GM21529 (cell line): ENCODE results near the gene EPB41L2.
"Not testable (repeated sequence)": the region's sequence is repeated elsewhere in the genome, so short reads cannot be mapped to it uniquely, and the experiment has no call there.

ENCODE experiments used
- ATAC-seq: cut with Tn5 transposase; IDR thresholded peaks from one replicate; pipeline ENCODE4 v1.9.1; 2021; ENCODE audit not compliant: unreplicated experiment

The EPB41L2 gene

DNA sequence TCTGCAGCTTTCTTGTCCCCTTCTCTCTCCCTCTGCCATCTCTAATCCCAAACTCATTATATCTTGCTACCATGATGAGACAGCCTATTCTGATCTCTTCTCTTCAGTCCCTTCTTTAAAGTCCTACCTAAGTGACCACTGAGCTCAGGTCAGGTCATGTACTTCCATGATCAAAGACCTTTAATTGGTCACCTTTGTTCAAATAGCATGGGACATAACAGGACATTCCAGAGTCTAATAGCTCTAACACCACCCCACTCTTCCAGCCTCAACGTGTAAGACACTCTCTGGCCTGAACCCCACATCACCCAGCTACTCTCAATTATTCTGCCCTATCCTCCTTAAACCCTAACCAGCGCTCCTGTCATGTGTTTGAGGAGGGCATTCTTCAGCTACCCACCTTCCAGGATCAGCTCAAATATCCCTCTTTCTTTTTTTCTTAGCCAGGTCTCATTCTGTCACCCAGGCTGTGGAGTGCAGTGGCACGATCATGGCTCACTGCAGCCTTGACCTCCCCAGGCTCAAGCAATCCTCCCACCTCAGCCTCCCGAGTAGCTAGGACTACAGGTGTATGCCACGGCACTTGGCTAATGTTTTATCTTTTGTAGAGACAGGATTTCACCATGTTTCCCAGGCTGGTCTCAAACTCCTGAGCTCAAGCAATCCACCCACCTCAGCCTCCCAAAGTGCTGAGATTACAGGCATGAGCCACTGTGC, 237.9 kb downstream of the EPB41L2 start:
- ATAC-seq, result no peak

DNA sequence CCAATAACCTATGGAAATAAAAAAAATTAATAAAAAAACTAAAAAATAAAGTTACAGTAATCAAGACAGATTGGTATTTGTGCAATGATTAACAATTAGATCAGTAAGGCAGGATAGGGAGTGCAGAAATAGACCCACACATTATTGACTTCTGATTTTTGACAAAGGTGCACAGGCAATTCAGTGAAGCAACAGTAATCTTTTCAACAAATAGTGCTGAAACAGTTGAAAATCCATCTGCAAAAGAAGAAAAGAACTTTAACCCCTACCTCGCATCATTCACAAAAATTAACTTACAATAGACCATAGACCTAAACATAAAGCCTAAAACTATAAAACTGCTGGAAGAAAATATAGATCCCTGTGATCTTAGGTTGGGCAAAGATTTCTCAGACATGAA, 240.3 kb downstream of the EPB41L2 start:
- no peak for ATAC-seq

DNA sequence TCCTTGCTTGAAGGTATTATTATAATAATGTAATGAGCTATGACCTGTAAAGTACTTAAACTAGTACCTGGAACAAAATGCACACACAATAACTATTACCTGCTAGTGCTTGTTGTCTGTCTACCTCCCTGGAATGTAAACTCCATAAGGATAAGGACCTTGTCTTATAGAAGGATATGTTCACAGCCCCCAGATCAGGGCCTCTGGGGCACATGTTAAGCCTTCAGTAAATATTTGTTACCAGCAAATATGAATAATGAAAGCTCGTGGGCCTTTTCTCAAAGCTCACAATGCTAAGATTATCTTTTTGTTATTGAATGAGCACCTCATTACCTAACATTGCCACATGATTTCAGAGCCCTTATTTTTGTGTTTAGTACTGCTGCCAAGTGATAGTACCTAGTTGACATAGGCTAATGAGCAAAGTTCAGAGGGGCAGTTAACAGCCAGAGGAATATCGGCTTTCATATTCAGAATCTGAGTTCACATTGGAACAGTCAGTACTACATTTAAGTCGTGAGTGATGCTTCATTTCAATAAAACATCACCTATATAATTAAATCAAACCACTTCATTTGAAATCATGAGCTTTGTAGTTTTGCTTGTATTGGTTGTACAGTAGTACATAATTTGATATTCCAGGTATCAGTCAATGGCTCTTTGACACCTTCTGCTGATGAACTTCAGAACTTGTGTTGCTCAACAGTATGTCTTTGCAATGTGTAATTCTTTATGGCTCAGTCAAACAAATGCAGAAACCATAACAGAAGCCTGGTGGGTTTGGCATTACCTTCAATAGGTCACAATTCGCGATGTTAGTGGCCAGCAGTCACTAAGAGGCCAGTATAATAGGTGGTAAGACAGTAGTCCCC, 247.6 kb downstream of the EPB41L2 start:
- ATAC-seq, result no peak

DNA sequence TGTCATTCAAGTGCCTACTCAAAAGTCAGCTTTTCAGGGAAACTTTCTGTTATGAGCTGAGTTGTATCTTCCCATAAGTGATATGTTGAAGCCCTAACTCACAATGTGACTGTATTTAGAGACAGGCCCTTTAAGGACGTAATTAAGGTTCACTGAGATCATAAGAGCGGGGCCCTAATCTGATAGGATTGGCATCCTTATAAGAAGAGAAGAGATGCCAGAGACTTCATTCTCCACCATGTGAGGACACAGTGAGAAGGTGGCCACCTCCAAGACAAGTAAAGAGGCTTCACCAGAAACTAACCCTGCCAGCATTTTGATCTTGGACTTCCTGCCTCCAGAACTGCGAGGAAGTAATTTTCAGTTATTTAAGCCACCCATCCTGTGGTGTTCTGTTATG, 248.5 kb downstream of the EPB41L2 start:
- no peak for ATAC-seq

DNA sequence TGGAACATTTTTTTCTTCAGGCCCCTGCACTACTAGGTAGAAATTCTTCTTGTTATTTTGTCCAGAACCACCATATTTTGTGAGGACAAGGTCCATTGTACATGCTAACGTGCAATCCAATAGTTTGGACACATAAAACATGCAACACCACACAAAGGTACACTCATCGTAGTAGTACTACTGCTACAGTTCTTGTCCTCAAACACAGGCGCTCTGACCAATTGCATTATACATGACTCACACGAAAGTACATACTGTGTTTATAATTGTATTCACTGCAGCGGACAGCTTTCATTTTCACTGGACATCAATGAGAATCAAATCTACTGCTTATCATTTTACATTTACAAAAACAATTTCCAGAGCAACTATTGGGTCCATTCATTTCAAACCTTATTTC, 251.1 kb downstream of the EPB41L2 start:
- ATAC-seq, result no peak

DNA sequence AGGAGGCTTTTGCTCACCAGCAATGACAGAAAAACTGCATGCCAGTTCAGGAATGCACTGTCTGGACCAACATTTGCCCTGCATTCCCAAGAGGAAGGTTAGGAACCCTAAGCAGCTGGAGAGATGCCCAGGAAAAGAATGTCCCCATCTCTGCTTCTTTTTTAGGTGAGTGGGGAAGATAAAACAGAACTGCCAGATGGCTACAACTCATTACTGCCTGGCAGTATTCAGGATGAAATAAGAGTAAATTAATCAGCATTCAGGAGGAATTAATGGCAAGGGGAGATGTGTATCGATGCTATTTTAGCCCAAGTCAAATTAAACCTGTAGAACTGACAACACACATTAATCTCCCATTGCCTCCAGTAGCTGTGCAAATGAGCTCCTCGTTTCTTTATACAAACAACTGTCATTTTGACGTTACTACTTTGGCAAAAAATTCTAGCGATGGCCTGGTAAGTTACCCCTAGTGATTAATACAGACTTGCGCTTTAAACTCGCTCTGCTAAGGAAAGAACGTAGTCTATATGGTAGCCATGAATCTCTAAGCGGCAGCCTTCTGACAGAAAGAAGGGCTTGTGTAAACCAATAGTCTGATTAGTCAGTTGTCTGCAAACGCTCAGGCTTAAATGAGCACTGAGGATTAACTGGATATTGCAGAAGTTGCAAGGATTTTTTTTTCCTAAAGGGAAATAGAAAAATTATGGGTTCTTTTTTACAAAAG, 252.6 kb downstream of the EPB41L2 start:
- ATAC-seq, result no peak

DNA sequence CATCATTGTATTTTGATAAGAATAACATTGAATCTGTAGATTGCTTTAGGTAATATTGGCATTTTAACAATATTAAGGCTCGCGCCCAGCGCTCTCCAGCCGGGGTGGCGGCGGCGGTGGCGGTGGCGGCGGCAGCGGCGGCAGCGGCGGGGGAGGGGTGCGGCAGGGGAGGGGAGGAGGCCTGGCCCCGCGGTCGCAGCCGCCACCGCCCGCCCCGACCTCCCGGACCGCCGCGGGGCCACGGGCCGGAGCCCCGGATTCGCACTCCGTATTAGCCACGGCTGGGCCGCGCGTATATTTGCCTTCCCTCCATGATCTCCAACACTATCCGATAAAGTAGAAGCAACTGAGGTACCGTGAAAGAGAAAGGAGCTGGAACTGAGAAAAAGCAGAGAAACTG, 261.7 kb downstream of the EPB41L2 start:
- not testable (repeated sequence) for ATAC-seq

DNA sequence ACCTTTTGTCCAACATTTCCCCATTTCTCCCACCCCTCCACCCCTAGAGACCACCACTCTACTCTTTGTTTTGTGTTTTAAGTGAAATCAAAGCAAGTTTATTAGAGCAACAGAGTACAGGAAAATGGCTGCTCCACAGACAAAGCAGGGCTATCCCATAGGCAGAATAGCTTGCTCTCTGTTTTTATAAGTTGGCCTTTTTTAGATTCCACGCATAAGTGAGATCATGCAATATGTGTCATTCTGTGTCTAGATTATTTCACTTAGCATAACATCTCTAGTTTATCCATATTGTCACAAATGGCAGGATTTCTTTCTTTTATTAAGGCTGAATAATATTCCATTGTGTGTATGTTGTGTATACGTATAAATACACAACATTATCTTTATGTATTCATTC, 266.0 kb downstream of the EPB41L2 start:
- no peak for ATAC-seq

DNA sequence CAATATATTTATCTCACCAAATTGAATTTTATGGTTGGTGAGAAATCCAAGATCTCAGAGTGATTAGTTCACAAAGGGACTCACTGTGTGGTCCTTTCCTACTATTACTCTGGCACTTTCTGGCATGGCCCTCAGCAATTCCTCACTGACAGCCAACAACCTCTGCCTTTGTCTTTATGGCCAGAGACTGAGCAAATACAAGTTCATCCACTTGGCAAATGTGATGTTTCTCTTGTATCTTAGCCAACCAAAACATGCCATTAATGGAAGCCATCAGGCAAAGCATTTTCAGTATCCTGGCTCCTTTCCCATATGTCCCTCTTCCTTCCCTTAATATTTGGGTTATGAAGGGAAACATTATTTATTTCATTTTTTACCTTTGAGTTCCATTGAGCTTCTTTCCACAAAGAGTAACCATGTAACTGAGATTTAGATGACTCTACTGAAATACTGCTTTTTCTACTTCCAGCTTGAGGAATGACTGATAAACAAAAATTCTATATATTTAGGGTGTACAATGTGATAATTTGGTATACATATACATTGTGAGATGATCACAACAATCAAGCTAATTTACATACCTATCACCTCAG, 266.6 kb downstream of the EPB41L2 start:
- ATAC-seq, result no peak

DNA sequence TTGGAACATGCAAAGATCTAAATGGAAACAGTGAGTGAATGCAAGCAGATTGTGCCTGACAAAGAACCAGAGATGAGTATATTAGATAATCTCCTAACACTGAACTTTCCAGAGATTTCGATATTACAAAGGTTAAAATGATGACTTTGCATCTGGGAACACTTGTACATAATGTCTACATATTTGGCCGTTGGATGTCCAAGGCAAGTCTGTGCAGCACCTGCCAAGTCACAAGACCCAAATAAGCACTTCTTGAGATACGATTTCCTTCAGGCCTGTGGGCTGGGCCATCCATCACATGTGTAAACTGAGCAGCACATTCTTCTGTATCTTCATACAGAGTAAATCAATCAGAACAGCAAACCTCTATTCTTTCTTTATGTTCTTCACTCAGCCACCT, 268.3 kb downstream of the EPB41L2 start:
- ATAC-seq, result no peak

DNA sequence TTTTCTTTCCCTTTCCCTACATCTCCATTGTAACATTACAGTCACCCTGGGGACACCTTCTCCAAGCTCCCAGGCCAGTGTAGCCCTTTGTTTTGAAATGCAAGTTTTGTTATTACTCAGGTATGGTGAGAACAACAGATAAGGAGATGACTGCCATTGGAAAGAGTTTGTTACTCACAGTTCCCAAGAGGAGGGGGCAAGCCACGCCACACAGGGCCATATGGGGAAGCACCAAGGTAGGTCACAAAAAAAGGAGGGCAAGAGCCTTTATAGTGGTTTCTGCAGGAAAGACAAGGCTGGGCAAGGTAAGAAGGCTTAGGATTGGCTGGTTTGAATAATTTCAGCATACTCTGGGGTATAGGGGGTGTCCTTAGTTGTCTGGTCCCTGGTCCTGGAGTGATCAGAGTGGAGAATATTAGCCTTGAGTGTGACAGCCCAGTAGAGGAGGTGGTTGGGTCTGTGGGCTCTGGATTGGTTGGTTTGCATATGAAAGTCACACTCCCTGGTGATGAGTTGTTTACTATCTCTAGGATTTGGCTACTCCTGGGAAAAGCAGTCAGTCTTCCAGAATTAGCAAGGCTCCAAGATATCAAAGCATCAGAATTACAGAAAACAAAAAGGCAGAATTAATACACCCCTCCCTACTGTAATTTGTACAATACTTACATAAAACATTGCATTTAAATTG, 268.9 kb downstream of the EPB41L2 start:
- no peak for ATAC-seq
